ENCODE measurements around the gene FAM111A. TPM values are rescaled to one million over a fixed set of nuclear protein-coding genes. Genes with fewer than 3 reads are reported as not detected.

Gene FAM111A
- total RNA-seq, 1 donor from 2014 or later, result 18.6 TPM

DNA sequence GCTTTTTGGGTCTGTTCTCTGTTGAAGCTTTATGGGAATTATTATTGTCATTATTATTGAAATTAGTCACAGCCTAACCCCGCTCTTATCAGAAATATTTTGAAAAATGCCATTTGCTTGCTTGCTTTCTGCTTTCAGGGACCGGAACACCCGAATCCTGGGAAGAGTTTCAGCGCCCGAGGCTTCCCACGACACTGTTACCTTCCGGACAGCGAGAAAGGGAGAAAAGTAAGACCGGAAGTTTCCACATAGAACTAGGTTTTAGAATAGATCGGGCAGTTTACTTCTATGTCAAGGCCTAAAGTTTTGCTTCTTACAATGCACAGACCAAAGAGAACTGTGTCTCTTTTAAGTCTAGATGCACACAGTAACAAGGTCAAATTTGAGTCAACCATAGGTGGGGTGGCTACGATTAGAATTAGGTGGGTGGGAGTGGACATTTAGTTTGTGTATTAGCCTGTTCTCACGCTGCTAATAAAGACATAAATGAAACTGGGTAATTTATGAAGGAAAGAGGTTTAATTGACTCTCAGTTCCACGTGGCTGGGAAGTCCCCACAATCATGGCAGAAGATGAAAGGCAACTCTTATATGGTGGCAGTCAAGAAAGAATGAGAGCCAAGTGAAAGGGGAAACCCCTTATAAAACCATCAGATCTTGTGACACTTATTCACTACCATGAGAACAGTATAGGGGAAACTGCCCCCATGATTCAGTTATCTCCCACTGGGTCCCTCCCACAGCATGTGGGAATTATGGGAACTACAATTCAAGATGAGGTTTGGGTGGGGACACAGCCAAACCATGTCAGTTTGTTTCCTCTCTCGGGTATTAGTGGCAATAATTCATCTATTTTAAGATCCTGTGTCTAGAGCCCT lies 57.1 kb downstream of the FAM111A start:
- no peak for DNase-seq (ENCODE audit: low spot score)

DNA sequence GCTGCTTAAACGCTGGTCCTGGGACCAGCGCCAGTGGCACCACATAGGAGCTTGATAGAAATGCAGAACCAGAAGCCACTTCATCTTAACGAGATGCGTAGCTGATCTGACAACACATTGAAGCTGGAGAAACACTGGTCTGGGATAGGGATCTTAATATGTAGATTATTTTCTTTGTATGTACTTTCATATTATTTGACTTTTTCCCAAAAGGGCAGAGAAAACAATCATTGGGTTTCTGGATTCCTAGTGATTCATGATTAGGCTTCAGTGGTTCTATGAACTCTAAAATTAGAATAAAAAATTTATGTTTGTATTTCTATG lies 57.7 kb downstream of the FAM111A start:
- no peak for DNase-seq (ENCODE audit: low spot score)

DNA sequence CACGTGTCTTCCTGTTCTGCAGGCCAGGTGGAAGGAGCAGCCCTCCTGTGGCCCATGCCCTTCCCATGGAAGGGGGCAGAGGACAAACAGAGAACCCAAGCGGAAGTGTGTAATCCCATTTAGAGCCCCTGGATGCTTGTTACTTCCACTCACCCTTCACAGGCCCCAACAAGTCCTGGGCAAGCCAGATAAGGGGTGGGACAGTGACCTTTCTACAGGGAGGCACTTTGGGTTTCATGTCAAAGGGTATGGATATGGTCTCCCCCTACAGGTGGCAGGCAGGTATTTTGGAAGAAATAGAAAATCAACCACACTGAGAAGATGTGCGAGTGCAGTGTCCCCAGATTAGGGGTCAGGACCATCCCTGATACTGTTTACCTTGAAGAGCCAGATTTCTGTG lies 58.7 kb downstream of the FAM111A start:
- DNase-seq (ENCODE audit: low spot score), result no peak

Other genes with a start within 250 kb of the FAM111A start
- not detected for gene GLYATL1, start 203.4 kb upstream of the FAM111A start, total RNA-seq
- not detected for gene GLYATL1B, start 56.5 kb upstream of the FAM111A start, total RNA-seq
- gene FAM111B, start 35.6 kb upstream of the FAM111A start, total RNA-seq, result 0.26 TPM
- 60.8 TPM for gene DTX4, start 29.3 kb downstream of the FAM111A start, total RNA-seq
- gene MPEG1, start 70.1 kb downstream of the FAM111A start, total RNA-seq, result 71.5 TPM
- not detected for gene OR5AN1, start 216.0 kb downstream of the FAM111A start, total RNA-seq